Loucy (cell line): ENCODE data around the gene ALDH18A1.

Experiments used
- EZH2phosphoT487 ChIP-seq: fragments of 200-600 bp; IDR thresholded peaks from 2 replicates; pipeline ENCODE4 v1.6.1; 2018; ENCODE audit warnings: antibody characterized with exemption, mild to moderate bottlenecking, moderate library complexity, borderline replicate concordance
- TF ChIP-seq, protein P1 (sequence below): fragments of 200-600 bp; sonication (generic); conservative IDR thresholded peaks from 2 replicates; pipeline ENCODE4 v1.5.1; 2014; ENCODE audit warnings: mild to moderate bottlenecking, antibody characterized with exemption, low read length

DNA sequence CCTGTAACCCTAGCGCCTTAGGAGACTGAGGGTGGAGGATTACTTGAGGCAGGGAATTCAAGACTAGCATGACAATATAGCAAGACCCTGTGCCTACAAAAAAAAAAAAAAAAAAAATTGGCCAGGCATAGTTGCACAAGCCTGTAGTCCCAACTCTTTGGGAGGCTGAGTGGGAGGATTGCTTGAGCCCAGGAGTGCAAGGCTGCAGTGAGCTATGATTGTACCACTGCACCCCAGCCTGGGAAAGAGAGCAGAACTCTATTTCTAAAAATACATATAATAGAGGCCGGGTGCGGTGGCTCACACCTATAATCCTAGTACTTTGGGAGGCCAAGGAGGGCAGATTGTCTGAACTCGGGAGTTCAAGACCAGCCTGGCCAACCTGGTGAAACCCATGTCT is 85.1 kb downstream of the ALDH18A1 start:
- TF ChIP-seq, protein P1, sequence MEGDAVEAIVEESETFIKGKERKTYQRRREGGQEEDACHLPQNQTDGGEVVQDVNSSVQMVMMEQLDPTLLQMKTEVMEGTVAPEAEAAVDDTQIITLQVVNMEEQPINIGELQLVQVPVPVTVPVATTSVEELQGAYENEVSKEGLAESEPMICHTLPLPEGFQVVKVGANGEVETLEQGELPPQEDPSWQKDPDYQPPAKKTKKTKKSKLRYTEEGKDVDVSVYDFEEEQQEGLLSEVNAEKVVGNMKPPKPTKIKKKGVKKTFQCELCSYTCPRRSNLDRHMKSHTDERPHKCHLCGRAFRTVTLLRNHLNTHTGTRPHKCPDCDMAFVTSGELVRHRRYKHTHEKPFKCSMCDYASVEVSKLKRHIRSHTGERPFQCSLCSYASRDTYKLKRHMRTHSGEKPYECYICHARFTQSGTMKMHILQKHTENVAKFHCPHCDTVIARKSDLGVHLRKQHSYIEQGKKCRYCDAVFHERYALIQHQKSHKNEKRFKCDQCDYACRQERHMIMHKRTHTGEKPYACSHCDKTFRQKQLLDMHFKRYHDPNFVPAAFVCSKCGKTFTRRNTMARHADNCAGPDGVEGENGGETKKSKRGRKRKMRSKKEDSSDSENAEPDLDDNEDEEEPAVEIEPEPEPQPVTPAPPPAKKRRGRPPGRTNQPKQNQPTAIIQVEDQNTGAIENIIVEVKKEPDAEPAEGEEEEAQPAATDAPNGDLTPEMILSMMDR = no peak
- no peak for TF ChIP-seq EZH2phosphoT487
